HG03045 (cell line): ENCODE measurements around the gene PTPRN2.

Experiments used
- ATAC-seq: cut with Tn5 transposase; IDR thresholded peaks from one replicate; pipeline ENCODE4 v1.9.1; 2021; ENCODE audit warnings: mild to moderate bottlenecking, moderate library complexity; ENCODE audit not compliant: unreplicated experiment

Gene PTPRN2

GRCh38 chr7:157556642-157556944 is 1031.0 kb downstream of the PTPRN2 start:
- no peak for ATAC-seq

- ATAC-seq, result no peak
These were observed 1031.5 kb downstream of the PTPRN2 start for GRCh38 chr7:157555944-157556641.

DNA sequence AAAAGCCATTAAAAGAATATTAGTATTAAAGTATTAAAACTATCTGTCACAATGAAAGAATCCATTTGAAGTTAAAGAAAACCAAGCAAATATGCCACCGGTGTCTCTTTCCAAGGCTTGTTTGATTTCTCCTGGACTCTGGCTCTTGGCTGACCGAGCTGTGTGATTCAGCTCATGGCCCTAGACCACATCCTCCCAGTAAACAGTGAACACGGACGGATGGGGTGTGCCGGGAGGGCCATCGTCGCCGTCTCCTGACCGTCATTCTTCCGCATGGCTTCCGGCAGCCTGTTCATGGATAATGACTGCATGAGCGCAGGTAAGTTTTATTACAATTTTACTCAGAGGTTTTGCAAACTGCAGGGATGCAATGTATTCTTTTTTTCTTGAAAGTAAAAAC is 1032.3 kb downstream of the PTPRN2 start:
- no peak for ATAC-seq

DNA sequence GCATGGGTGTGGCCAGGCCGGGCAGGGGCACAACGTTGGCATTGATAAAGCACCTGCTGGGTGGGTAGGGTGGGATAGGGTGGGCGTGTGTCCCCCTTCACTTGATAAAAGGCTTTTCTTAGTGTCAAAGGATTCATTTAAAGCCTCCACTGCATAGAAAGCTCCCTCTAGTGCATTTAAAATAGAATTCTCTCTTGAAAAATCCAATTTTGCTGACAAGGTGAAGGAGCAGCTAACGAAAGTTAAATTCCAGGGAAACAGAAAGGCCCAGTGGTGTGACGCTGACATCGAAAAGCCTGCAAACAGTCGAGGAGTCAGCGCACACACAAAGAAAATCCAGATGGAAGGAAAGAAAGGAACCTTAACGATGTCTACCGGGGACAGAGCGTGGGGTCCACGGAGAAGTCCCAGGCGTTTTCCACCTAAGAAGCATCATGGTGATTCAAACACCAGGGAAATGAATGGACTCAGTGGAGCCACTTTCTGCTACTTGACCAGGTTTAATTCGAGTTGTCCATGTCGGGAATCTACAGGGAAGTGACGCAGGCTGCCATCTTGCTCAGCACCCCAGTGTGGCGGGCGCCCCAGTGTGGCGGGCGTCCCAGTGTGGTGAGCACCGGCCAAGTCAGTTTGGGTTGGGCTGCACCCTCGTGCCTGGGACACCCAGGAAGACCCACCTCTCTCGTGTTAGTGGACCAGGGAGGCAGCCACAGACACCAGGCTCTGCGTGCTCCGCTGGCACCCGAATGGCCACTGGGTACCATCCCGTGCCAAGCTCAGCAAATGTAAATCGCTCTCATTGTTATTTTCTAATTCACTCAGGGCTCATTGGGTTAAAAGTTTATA is 1033.0 kb downstream of the PTPRN2 start:
- ATAC-seq, result no peak

DNA sequence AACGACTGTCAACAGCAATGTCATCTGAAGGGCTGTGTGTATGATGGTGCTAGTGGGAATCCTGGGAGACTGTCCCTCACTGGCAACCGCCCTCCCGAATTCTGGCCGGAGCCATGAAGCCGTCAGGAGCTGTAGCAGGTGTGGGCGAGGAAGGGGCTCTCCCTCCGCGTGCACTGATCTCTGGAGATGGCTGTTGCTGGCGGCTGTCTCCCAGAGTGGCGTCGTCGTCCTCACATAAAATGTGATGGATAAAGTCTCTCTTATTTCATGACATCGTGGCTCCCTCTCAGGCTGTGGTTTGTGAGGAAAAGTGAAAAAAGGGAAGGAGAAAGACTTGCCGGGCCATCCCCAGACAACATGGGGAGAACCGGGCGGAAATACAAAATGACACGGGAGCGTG is 1034.4 kb downstream of the PTPRN2 start:
- no peak for ATAC-seq

DNA sequence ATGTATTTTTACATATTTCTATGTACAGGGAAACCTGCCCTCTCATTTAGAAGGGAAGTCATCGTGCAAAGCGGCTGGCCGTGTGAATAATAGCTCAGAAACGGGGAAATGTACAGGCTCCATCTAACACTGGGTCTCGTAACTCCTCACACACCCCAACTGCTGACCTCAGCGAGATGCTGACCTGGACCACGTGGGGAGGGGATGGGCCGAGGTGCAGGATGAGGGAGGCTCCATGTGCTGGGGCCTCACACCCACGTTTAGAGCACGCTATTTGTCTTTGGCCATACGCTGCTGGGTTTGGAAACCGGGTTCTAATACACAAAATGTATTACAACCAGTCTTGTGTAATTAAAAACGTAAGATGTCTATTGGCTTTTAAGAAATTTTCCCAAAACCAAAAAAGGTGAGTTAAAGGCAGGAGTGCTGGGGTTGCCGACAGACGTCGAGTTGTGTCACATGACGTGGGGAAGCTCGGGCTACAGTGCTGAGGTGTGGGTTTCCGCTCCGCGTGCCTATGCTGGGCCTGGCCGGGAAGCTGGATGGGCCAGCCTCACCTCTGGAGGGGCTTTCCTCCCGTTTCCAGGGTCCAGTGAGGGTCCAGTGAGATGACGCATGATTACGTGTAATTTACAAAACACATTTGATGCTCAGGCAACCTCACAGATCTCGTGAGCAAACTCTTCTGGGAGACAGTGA is 1035.2 kb downstream of the PTPRN2 start:
- no peak for ATAC-seq

GRCh38 chr7:157551325-157552070 is 1036.1 kb downstream of the PTPRN2 start:
- no peak for ATAC-seq

GRCh38 chr7:157550300-157551275 is 1037.0 kb downstream of the PTPRN2 start:
- no peak for ATAC-seq

DNA sequence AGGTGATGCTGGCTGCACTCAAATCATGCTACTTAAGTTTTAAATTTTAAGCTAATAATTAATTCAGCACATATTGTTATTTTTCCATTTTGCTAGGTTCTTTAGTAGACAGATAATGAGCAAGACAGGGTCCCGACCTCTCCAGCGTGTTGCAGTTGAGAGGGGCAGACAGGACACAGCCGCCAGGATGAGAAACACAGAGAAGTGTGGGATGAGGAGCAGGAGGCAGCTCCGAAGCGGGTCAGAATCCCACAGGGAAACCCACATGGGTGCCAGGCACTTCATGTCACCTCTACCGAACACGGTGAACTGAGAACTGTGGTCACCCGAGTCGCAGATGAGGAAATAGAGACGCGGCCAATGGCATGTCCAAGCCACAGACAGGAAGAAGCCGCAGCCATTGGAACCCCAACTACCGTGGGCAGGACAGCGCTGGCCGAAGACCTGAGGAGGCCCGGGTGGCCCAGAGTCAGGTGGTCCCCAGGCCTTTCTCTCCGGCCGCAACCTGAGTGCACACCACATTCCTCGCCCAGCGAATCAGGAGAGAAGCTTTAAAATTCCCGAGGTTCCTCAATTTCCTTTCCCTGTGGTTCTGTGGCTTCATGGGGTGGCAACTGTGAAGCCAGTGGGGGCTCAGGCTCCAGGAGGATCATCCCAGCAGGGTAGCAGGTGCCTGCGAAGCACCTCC is 1037.9 kb downstream of the PTPRN2 start:
- no peak for ATAC-seq

DNA sequence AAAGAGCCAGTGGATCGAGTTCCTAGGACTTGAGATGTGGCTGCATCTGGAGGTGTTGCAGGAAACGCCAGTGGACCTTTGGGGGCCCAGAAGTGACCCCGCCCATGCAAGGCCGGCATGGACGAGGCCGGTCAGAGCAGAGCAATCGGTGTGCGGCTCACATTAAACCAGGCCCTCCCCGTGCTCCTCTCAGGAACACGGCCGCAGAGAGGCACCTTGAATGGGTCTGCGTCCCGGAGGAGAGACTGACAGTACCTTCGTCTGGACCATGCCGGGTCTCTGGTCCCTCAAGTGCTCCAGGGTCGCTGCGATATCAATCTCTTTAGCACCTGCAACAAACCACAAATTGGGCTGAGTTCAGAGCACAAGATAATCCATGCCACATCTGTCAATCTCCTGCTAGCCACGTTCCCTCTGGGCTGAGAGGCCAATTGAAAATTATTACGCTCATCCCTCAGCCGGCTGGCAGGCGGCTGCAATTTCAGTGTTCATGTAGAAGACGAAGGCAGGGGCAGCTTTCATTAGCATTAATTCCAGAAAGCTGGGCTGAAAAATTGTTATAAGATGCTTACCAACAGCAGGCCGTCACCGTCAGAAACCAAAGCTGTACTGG is 1038.8 kb downstream of the PTPRN2 start:
- no peak for ATAC-seq

DNA sequence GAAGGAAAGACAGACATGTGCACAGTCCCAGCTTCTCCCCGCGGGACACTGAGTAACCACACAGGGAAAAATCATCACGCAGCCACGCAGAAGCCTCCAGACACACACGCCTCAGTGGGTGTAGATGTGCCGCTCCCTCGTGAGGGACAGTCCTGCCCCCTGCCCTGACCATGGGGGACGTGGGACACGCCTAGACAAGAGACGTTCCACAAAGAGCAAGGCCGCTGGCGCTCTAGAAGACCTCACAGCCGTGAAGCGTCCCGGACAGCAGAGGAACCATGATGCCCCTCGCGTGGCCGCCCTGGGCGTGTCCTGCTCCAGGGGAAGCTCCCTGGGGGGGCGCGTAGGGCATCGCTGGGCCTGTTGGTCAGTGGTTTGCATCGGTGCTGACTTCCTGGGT is 1040.0 kb downstream of the PTPRN2 start:
- no peak for ATAC-seq

DNA sequence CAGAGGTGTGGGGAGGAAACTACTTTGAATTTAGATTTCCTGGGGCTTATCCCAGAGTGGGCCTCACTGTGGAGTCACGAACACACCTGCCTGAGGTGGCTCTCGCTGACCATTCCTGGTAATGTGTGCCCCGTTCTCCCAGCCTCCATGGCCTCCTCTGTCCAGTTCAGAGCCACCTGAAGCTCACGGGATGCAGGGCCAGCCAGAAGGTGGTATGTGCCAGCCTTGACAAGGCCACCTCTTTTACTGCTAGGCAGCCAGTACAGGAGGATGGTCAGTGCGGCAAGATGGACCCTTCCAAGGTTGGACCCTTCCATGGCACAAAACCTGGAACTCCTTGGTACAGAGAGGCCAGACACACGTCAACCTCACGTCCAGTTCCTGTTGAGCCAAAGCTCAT is 1040.5 kb downstream of the PTPRN2 start:
- ATAC-seq, result no peak

DNA sequence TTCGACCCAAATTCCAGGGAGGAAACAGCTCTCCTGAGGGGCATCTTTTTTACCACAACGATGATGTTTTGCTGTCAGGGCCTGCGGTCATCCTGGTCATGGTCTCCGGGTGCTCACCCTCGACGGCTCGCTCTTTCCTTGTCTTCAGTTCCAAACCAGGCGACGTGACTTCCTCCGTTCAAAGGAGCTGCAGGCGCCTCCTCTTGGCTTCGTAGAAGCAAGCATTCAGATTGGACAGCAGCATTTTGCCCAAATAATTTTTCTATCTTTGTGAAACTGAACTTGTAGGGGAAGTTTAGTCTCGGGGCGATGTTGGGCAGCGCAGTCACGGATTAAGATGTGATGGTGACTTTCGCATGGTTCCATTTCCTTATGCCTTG is 1042.0 kb downstream of the PTPRN2 start:
- no peak for ATAC-seq

DNA sequence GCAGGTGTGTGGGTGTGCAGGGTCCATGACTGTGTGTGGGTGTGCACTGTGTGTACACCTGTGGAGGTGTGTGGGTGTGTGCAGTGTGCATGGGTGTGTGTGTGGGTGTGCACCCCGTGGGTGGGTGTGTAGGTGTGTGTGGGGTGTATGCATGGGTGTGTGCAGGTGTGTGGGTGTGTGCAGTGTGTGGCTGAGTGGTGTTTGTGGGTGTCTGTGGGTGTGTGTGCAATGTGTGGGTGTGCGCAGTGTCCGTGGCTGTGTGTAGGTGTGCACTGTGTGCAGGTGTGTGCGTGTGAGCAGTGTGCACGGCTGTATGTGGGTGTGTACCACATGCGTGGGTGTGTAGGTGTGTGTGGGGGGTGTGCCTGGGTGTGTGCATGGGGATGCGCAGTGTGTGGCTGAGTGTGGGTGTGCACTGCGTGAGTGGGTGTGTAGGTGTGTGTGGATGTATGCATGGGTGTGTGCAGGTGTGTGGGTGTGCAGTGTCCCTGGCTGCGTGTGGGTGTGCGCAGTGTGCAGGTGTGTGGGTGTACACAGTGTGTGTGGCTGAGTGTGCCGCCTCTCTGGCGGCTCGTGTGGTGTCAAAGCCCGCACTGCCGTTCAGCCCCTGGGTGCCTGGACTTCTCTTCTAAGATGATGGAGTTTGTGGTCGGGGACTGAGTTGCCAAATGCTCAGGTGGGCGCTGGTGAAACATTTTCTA is 1042.5 kb downstream of the PTPRN2 start:
- no peak for ATAC-seq

- no peak for ATAC-seq
These were observed 1043.4 kb downstream of the PTPRN2 start for GRCh38 chr7:157544226-157544625.

- ATAC-seq, result no peak
These were observed 1043.8 kb downstream of the PTPRN2 start for GRCh38 chr7:157543791-157544190.

DNA sequence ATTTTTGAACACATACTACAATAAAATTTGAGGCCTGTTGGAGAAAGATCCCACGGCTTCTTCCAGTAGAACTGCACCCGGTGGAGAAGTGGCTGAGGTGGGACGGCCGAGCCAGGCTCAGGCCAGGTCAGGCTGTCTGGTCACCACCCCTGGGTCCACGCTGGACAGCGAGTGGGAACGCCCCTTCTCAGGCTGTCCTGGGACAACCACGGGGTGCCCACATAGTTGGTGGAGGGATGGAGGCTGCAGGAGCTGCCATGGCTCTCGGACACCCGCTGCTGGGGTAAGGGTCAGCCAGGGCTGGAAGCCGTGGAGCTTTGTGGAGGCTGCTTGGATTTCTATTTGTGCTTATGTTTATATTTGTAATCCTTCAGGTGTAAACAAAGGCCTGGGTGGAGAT is 1044.3 kb downstream of the PTPRN2 start:
- no peak for ATAC-seq
